Karpas-422 (cell line): ENCODE data around the gene SORBS1. TPM values are rescaled to one million over a fixed set of nuclear protein-coding genes. Genes with fewer than 3 reads are reported as not detected.

Experiments used
- DNase-seq: peaks from one replicate; pipeline ENCODE4 v3.0.0-alpha.2; 2015
- H2AFZ ChIP-seq: fragments of 200-600 bp; sonication (generic); 2 replicates; pipeline ENCODE4 v1.6.1; 2014; ENCODE audit warnings: antibody characterized with exemption, low read length, mixed read lengths
- H3K27ac ChIP-seq: fragments of 200-600 bp; sonication (generic); 2 replicates; pipeline ENCODE4 v1.5.1; 2014; ENCODE audit warnings: mild to moderate bottlenecking, low read length, moderate library complexity
- H3K27me3 ChIP-seq: fragments of 200-600 bp; sonication (generic); 2 replicates; pipeline ENCODE4 v1.6.1; 2014; ENCODE audit warnings: low read length, mixed read lengths
- H3K36me3 ChIP-seq: fragments of 200-600 bp; sonication (generic); 2 replicates; pipeline ENCODE4 v1.6.1; 2014; ENCODE audit warnings: low read length, mixed read lengths; ENCODE audit not compliant: insufficient read depth
- H3K4me1 ChIP-seq: fragments of 200-600 bp; sonication (generic); 2 replicates; pipeline ENCODE4 v1.6.1; 2014; ENCODE audit warnings: mild to moderate bottlenecking, low read length, mixed read lengths
- H3K4me2 ChIP-seq: fragments of 200-600 bp; sonication (generic); 2 replicates; pipeline ENCODE4 v1.6.1; 2014; ENCODE audit warnings: low read length, low read depth, mild to moderate bottlenecking; ENCODE audit not compliant: poor library complexity, severe bottlenecking
- H3K4me3 ChIP-seq: fragments of 200-600 bp; sonication (generic); 2 replicates; pipeline ENCODE4 v1.5.1; 2014; ENCODE audit warnings: mild to moderate bottlenecking, antibody characterized with exemption, low read length, mixed read lengths
- H3K79me2 ChIP-seq: fragments of 200-600 bp; sonication (generic); 2 replicates; pipeline ENCODE4 v1.6.1; 2014; ENCODE audit warnings: mild to moderate bottlenecking, low read length, mixed read lengths
- H3K9ac ChIP-seq: fragments of 200-600 bp; sonication (generic); 2 replicates; pipeline ENCODE4 v1.6.0; 2014; ENCODE audit warnings: low read length
- H3K9me2 ChIP-seq: fragments of 200-600 bp; sonication (generic), shearing (Covaris generic); replicated peaks from 2 replicates; pipeline ENCODE4 v1.6.0; 2014; ENCODE audit warnings: mild to moderate bottlenecking, low read length, moderate library complexity; ENCODE audit not compliant: insufficient read depth
- H3K9me3 ChIP-seq: fragments of 300-700, 200-600 bp; sonication (generic); 2 replicates; pipeline ENCODE4 v1.6.1; 2014; ENCODE audit warnings: low read length, mixed read lengths
- H4K20me1 ChIP-seq: fragments of 200-600 bp; sonication (generic); 2 replicates; pipeline ENCODE4 v1.6.1; 2014; ENCODE audit warnings: mild to moderate bottlenecking, antibody characterized with exemption, low read length, low read depth; ENCODE audit not compliant: insufficient read depth
- total RNA-seq: library from RNA; depleted of rRNA; stranded (reverse); fragments of >200 nt; shearing (Covaris generic); gene quantifications from 2 replicates; pipeline ENCODE4 v1.2.3, GENCODE V29; 2014; ENCODE audit warnings: low replicate concordance

The SORBS1 gene
- total RNA-seq, 1 experiment from 2014 or later = 0.15 TPM

DNA sequence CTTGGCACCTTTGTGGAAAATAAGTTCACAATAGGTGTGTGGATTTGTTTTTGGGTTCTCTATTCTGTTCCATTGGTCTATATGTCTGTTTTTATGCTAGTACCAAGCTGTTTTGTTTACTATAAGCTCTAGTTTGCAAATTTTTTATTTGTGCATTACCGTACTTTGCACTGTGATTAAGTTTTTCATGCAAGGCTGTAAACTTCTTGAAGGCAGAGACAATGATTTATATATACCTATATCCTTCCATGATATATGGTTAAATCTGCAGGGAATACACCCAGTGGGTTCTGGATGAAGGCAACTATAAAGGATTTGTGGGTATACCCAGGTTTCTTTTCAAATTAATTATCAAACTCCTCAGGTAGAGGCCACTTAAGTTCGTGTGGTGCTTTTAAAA is 178.6 kb downstream of the SORBS1 start:
- H3K4me2 ChIP-seq = no peak overlapping the region
- no peak overlapping the region for H3K9ac ChIP-seq
- no peaks in the 10 kb centered on the region for H3K27me3 ChIP-seq
- no peak for DNase-seq
- no peaks in the 10 kb centered on the region for H3K79me2 ChIP-seq
- no peaks in the 10 kb centered on the region for H3K36me3 ChIP-seq
- no peak overlapping the region for H3K27ac ChIP-seq
- no peaks in the 10 kb centered on the region for H3K9me3 ChIP-seq
- H3K4me1 ChIP-seq = no peaks in the 10 kb centered on the region
- H3K9me2 ChIP-seq = no peaks in the 10 kb centered on the region
- no peak overlapping the region for H2AFZ ChIP-seq
- H4K20me1 ChIP-seq = no peaks in the 10 kb centered on the region
- H3K4me3 ChIP-seq = no peak overlapping the region

DNA sequence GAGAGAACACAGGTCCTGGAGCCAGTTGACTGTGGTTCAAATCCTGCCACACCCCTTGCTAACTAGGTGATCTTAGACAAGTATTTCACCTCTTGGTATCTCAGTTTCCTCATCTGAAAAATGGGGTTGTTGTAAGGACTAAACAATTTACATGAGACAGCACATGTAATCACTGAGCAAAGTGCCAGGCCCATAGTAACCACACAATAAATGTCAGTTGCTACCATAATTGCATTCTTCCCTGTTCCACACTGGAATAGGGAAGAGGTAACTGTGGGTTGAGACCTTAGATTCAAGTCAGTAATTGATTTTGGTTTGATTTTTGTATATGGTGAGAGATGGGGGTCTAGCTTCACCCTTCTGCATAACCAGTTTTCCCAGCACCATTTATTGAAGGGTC is 179.0 kb downstream of the SORBS1 start:
- Histone ChIP-seq H3K9me2 (no peaks in the 10 kb centered on the region), H3K4me2 (no peak overlapping the region), H3K27me3 (no peaks in the 10 kb centered on the region), H4K20me1 (no peaks in the 10 kb centered on the region), H3K79me2 (no peaks in the 10 kb centered on the region), H3K27ac (no peak overlapping the region), H3K36me3 (no peaks in the 10 kb centered on the region), H3K9me3 (no peaks in the 10 kb centered on the region), H3K9ac (no peak overlapping the region), H3K4me3 (no peak overlapping the region), H2AFZ (no peak overlapping the region), H3K4me1 (no peaks in the 10 kb centered on the region)
- DNase-seq = no peak

DNA sequence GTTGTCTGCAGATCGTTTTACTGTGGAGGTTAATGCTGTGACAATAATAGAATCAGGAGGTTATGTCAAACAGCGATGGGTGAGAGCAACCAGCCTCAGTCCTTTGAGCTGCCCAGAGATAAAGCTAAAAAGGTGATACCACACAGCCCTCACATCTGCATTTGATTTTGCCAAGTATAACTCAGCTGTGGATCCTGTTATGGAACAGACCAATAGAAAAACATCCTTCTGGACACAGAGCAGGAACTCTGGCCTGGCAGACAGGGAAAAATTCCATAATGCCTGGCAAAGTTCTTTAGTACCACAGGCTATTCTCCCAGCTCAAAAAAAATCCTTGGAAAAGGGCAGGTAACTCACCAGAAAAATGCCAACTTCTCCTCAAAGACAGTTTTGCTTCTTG is 183.2 kb downstream of the SORBS1 start:
- no peak overlapping the region for H3K27ac ChIP-seq
- no peaks in the 10 kb centered on the region for H3K36me3 ChIP-seq

DNA sequence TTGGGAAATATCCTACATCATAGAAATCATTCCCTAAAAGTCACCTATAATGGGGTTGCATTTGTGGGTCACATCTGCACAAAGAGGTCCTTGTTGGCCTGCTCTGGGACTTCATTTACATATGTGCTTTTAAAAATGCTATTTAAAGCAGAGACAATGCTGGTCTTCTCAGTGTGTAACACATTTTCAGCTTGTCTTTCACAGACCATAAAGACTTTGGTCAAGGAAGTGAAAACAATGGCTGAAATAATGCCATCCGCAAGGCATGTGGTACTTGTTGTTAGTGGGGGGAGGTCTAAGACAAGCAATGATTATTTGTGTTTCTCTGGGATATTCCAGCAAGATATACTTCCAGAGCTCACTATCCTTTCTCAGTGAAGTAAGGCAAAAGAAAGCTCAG is 185.8 kb downstream of the SORBS1 start:
- no peaks in the 10 kb centered on the region for H3K79me2 ChIP-seq
- DNase-seq = no peak
- no peaks in the 10 kb centered on the region for H3K4me1 ChIP-seq
- H3K9ac ChIP-seq = no peak overlapping the region
- H3K27ac ChIP-seq = no peak overlapping the region
- H3K4me2 ChIP-seq = no peak overlapping the region
- no peaks in the 10 kb centered on the region for H3K36me3 ChIP-seq
- no peak overlapping the region for H2AFZ ChIP-seq
- no peaks in the 10 kb centered on the region for H3K27me3 ChIP-seq
- H3K9me3 ChIP-seq = no peaks in the 10 kb centered on the region
- no peaks in the 10 kb centered on the region for H4K20me1 ChIP-seq
- no peaks in the 10 kb centered on the region for H3K9me2 ChIP-seq
- H3K4me3 ChIP-seq = no peak overlapping the region

More for the DNA sequence above, 183.2 kb downstream of the SORBS1 start:
- Histone ChIP-seq H3K4me3 (no peak overlapping the region), H2AFZ (no peak overlapping the region), H3K9me2 (no peaks in the 10 kb centered on the region), H3K9me3 (no peaks in the 10 kb centered on the region), H3K4me1 (no peaks in the 10 kb centered on the region), H3K79me2 (no peaks in the 10 kb centered on the region), H3K9ac (no peak overlapping the region), H4K20me1 (no peaks in the 10 kb centered on the region), H3K27me3 (no peaks in the 10 kb centered on the region), H3K4me2 (no peak overlapping the region)
- DNase-seq = no peak

DNA sequence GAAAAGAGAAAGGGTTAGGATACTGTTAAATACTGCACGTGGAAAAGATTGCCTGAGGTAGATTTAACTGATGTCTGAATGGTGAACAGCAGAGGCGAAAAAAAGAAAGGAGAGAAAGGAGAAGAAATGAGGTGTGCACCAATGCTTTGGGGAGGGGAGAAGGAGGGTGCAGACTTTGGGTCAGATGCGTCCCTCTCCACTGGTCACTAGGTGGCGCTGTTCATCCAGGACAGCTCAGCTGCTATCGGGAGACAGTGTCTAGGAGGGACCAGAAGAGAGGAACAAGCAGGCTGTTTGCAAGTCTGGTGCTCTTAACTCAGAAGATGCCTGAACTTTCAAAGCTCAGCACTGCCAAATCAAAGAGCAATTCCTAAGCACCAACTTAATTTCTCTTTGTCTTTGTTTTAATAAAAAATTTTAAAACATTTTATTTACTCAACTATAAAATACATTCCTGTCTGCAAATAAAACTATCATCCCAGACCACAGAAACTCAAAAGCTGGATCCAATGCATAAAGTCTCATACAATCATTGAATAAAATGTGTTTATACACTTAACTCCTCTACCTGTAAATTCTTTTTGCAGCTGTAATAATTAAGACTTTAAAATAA is 186.5 kb downstream of the SORBS1 start:
- Histone ChIP-seq H3K27me3 (no peaks in the 10 kb centered on the region), H3K9ac (no peak overlapping the region), H3K4me1 (no peaks in the 10 kb centered on the region), H3K9me3 (no peaks in the 10 kb centered on the region), H3K79me2 (no peaks in the 10 kb centered on the region), H4K20me1 (no peaks in the 10 kb centered on the region), H3K27ac (no peak overlapping the region), H2AFZ (no peak overlapping the region), H3K4me3 (no peak overlapping the region), H3K36me3 (no peaks in the 10 kb centered on the region), H3K4me2 (no peak overlapping the region), H3K9me2 (no peaks in the 10 kb centered on the region)
- DNase-seq = peak; percentile 86

DNA sequence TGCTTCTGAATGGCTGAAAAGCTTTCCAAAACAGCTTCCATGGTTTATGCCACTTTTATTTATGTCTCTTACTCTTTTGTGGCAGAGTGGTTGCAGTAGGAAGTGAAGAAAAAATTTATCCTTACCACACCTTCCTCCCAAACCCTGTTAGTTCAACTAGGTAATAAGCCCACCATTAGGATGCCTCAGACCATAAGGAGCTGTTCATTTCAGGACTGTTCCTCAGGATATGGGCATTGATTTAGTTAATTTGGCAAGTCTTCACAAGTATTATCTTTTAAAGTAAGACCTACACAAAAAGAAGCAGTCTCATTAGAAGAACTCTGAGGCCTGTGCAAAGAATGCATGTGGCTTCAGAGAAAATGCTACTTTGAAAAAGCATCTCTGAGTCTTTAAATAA is 187.5 kb downstream of the SORBS1 start:
- no peak overlapping the region for H3K27ac ChIP-seq
- H3K27me3 ChIP-seq = no peaks in the 10 kb centered on the region
- H3K79me2 ChIP-seq = no peaks in the 10 kb centered on the region
- no peak overlapping the region for H3K4me3 ChIP-seq
- H3K36me3 ChIP-seq = no peaks in the 10 kb centered on the region
- H3K4me1 ChIP-seq = no peaks in the 10 kb centered on the region
- no peaks in the 10 kb centered on the region for H4K20me1 ChIP-seq
- no peak overlapping the region for H3K9ac ChIP-seq
- no peak overlapping the region for H2AFZ ChIP-seq
- no peak for DNase-seq
- H3K9me2 ChIP-seq = no peaks in the 10 kb centered on the region
- H3K9me3 ChIP-seq = no peaks in the 10 kb centered on the region
- no peak overlapping the region for H3K4me2 ChIP-seq

DNA sequence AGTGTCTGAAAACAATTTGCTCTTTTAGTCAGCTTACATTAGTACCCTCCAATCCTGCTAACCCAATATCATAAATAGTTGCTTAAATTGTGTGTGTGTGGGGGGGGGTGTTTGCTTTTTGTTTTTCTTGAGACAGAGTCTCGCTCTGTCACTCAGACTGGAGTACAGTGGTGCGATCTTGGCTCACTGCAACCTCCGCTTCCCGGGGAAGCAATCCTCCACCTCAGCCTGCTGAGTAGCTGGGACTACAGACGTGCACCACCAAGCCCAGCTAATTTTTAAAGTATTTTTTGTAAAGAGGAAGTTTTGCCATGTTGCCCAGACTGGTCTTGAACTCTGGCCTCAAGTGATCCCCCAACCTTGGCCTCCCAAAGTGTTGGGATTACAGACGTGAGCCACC is 196.8 kb downstream of the SORBS1 start:
- no peak overlapping the region for H2AFZ ChIP-seq
- no peak overlapping the region for H3K4me3 ChIP-seq
- no peaks in the 10 kb centered on the region for H4K20me1 ChIP-seq
- no peaks in the 10 kb centered on the region for H3K79me2 ChIP-seq
- H3K4me2 ChIP-seq = no peak overlapping the region
- no peak overlapping the region for H3K9ac ChIP-seq
- H3K9me3 ChIP-seq = no peaks in the 10 kb centered on the region
- no peak for DNase-seq
- H3K27ac ChIP-seq = no peak overlapping the region
- no peaks in the 10 kb centered on the region for H3K9me2 ChIP-seq
- H3K27me3 ChIP-seq = no peaks in the 10 kb centered on the region
- no peaks in the 10 kb centered on the region for H3K4me1 ChIP-seq
- H3K36me3 ChIP-seq = no peaks in the 10 kb centered on the region

DNA sequence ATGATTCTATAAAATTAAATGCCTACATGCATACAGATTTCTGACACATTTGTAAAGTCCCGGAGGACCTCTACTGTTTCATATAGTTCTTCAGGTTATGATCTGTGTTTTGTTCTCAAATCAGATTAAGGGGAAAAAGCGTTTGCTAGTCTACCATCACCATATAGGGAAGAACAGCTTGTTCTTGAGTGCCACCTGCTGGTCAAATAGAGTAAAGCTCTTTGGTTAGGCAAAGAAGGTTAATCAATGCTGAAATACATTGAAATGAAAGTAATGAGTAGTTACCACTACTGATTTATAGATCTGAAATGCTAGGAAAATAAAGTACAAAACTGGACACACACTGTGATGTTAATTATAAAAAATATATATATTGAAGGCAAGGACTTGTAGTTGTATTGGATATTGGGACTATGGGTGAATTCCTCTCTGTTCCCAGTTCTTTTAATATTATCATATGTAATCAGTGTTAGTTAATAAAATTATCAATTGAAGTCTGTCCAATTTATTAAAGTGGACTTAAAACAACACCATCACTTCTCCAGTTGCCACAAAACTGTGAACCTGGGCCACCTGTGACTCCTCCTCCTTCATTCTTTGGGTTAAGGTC is 197.8 kb downstream of the SORBS1 start:
- no peak overlapping the region for H3K9ac ChIP-seq
- no peak overlapping the region for H3K27ac ChIP-seq
- H3K9me2 ChIP-seq = no peaks in the 10 kb centered on the region
- no peak overlapping the region for H3K4me3 ChIP-seq
- no peaks in the 10 kb centered on the region for H3K9me3 ChIP-seq
- no peaks in the 10 kb centered on the region for H3K36me3 ChIP-seq
- no peaks in the 10 kb centered on the region for H3K79me2 ChIP-seq
- H3K4me1 ChIP-seq = no peaks in the 10 kb centered on the region
- DNase-seq = peak; percentile 79
- no peaks in the 10 kb centered on the region for H3K27me3 ChIP-seq
- no peaks in the 10 kb centered on the region for H4K20me1 ChIP-seq
- H2AFZ ChIP-seq = no peak overlapping the region
- no peak overlapping the region for H3K4me2 ChIP-seq
